KMS-11 (cell line): ENCODE measurements around the gene AHCY.
"Not testable (repeated sequence)": the region's sequence is repeated elsewhere in the genome, so short reads cannot be mapped to it uniquely, and the experiment has no call there.

Source experiments
- H2AFZ ChIP-seq: fragments of 200-600 bp; sonication (generic); 2 replicates; pipeline ENCODE4 v1.6.1; 2016; ENCODE audit warnings: antibody characterized with exemption, mixed run types, low read depth
- H3K27ac ChIP-seq: fragments of 200-600 bp; sonication (generic); 2 replicates; pipeline ENCODE4 v1.6.1; 2016; ENCODE audit warnings: mild to moderate bottlenecking, mixed run types
- H3K27me3 ChIP-seq: fragments of 200-600 bp; sonication (generic); 2 replicates; pipeline ENCODE4 v1.6.1; 2017; ENCODE audit warnings: mild to moderate bottlenecking, low read depth, mixed run types, moderate library complexity; ENCODE audit not compliant: insufficient read depth
- H3K36me3 ChIP-seq: fragments of 200-600 bp; sonication (generic); 2 replicates; pipeline ENCODE4 v1.6.1; 2017; ENCODE audit warnings: mild to moderate bottlenecking, mixed run types; ENCODE audit not compliant: insufficient read depth
- H3K4me1 ChIP-seq: fragments of 200-600 bp; sonication (generic); 2 replicates; pipeline ENCODE4 v1.6.1; 2016; ENCODE audit warnings: mild to moderate bottlenecking, low read depth, mixed run types; ENCODE audit not compliant: poor library complexity, severe bottlenecking
- H3K4me2 ChIP-seq: fragments of 200-600 bp; sonication (generic); 2 replicates; pipeline ENCODE4 v1.7.0; 2016; ENCODE audit warnings: mild to moderate bottlenecking, mixed run types
- H3K4me3 ChIP-seq: fragments of 200-600 bp; sonication (generic); IDR thresholded peaks from 2 replicates; pipeline ENCODE4 v1.6.1; 2017; ENCODE audit warnings: low read depth, low read length, mixed read lengths; ENCODE audit not compliant: insufficient read depth
- H3K79me2 ChIP-seq: fragments of 200-600 bp; sonication (generic); 2 replicates; pipeline ENCODE4 v1.6.1; 2016; ENCODE audit warnings: low read depth, mixed run types; ENCODE audit not compliant: insufficient read depth
- H3K9ac ChIP-seq: fragments of 200-600 bp; sonication (generic); 2 replicates; pipeline ENCODE4 v1.6.1; 2016; ENCODE audit warnings: mild to moderate bottlenecking, mixed run types
- H4K20me1 ChIP-seq: fragments of 200-600 bp; sonication (generic); 2 replicates; pipeline ENCODE4 v1.6.1; 2016; ENCODE audit warnings: mild to moderate bottlenecking, mixed run types; ENCODE audit not compliant: insufficient read depth
- CTCF ChIP-seq: fragments of 200-600 bp; sonication (generic); conservative IDR thresholded peaks from 2 replicates; pipeline ENCODE4 v1.6.1; 2017; ENCODE audit warnings: low read depth, mild to moderate bottlenecking, antibody characterized with exemption, low read length, moderate library complexity, mixed read lengths

Gene AHCY

DNA sequence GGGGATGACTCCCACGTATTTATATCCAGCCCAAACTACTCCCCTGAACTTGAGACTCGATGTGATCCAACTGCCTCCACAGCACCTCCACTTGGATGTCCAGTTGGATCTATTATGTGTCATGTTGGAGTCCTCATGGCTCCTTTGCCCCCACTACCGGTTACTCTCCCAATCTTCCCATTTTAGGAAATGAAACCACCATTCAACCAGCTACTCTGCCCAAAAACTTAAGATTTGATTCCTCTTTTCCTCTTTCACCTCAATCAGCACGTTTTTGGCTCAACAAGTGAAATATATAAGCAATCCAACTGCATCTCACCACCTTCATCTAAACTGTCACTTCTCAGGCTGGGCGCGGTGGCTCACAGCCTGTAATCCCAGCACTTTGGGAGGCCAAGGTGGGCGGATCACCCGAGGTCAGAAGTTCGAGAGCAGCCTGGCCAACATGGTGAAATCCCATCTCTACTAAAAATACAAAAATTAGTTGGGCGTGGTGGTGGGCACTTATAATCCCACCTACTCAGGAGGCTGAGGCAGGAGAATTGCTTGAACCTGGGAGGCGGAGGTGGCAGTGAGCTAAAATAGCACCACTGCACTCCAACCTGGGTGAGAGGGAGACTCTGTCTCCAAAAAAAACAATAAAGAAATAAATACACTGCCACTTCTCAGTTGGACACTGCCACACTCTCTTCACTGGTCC is 3.4 kb downstream of the AHCY start:
- Histone ChIP-seq H3K27me3 (no peaks in the 10 kb centered on the region), H2AFZ (no peak overlapping the region), H3K36me3 (peaks cover 3% of the 10 kb centered on the region; the same call in 1 of the 2 replicates), H4K20me1 (no peaks in the 10 kb centered on the region), H3K4me1 (peaks cover 27% of the 10 kb centered on the region), H3K79me2 (peaks cover 68% of the 10 kb centered on the region), H3K9ac (no peak overlapping the region), H3K27ac (no peak overlapping the region), H3K4me2 (no peak overlapping the region), H3K4me3 (no peak overlapping the region)
- TF ChIP-seq CTCF, result no peak

- TF ChIP-seq CTCF, result 0 out of 2 replicates have a peak, but pooled peaks have one; percentile 22
- H3K79me2 ChIP-seq, result peaks cover 70% of the 10 kb centered on the region
- not testable (repeated sequence) for H4K20me1 ChIP-seq
Measured at GRCh38 chr20:34298294-34298784, 4.8 kb downstream of the AHCY start.

GRCh38 chr20:34296468-34296867 is 6.7 kb downstream of the AHCY start:
- H3K4me3 ChIP-seq, result no peak overlapping the region

More at GRCh38 chr20:34298294-34298784, 4.8 kb downstream of the AHCY start:
- not testable (repeated sequence) for H2AFZ ChIP-seq, H3K4me3 ChIP-seq, H3K9ac ChIP-seq, H3K36me3 ChIP-seq, H3K27me3 ChIP-seq, H3K4me2 ChIP-seq, H3K27ac ChIP-seq
- peaks cover 21% of the 10 kb centered on the region for H3K4me1 ChIP-seq

GRCh38 chr20:34295284-34295683 is 7.9 kb downstream of the AHCY start:
- no peak overlapping the region for H3K4me2 ChIP-seq
- no peak overlapping the region for H2AFZ ChIP-seq
- H3K27me3 ChIP-seq, result no peaks in the 10 kb centered on the region
- TF ChIP-seq CTCF, result no peak
- H3K27ac ChIP-seq, result no peak overlapping the region
- H3K4me1 ChIP-seq, result peaks cover 2% of the 10 kb centered on the region
- H4K20me1 ChIP-seq, result no peaks in the 10 kb centered on the region
- H3K79me2 ChIP-seq, result peaks cover 46% of the 10 kb centered on the region; the same call in 1 of the 2 replicates
- no peak overlapping the region for H3K9ac ChIP-seq
- no peak overlapping the region for H3K4me3 ChIP-seq
- H3K36me3 ChIP-seq, result peaks cover 6% of the 10 kb centered on the region; the same call in 1 of the 2 replicates

More at GRCh38 chr20:34296468-34296867, 6.7 kb downstream of the AHCY start:
- Histone ChIP-seq H4K20me1 (no peaks in the 10 kb centered on the region), H3K36me3 (peaks cover 6% of the 10 kb centered on the region; the same call in 1 of the 2 replicates), H3K79me2 (peaks cover 58% of the 10 kb centered on the region; the same call in 1 of the 2 replicates), H3K27ac (no peak overlapping the region), H3K27me3 (no peaks in the 10 kb centered on the region), H3K9ac (no peak overlapping the region), H3K4me2 (no peak overlapping the region), H2AFZ (no peak overlapping the region), H3K4me1 (peaks cover 14% of the 10 kb centered on the region)
- TF ChIP-seq CTCF, result no peak
